Left renal pelvis (tissue), 4 donors: ENCODE data around the gene RHOBTB3. TPM values are rescaled to one million over a fixed set of nuclear protein-coding genes. Genes with fewer than 3 reads are reported as not detected.
"Not testable (repeated sequence)": the region's sequence is repeated elsewhere in the genome, so short reads cannot be mapped to it uniquely, and the experiment has no call there.

Source experiments
- DNase-seq, 4 donors: peaks; one replicate each; pipeline ENCODE4 v3.0.0-alpha.2; 2013; ENCODE audit warnings: low read depth in 4 of 4, low spot score in 3 of 4
- polyA plus RNA-seq, 4 donors: library from polyadenylated mRNA; unstranded; fragments of 120-200 nt; gene quantifications; one replicate each; pipeline ENCODE4 v1.2.1, GENCODE V29; 2013; ENCODE audit not compliant: insufficient read length in 4 of 4

RHOBTB3 gene
- polyA plus RNA-seq, 4 donors: 62.0 to 88.7 (median 81.6) TPM

DNA sequence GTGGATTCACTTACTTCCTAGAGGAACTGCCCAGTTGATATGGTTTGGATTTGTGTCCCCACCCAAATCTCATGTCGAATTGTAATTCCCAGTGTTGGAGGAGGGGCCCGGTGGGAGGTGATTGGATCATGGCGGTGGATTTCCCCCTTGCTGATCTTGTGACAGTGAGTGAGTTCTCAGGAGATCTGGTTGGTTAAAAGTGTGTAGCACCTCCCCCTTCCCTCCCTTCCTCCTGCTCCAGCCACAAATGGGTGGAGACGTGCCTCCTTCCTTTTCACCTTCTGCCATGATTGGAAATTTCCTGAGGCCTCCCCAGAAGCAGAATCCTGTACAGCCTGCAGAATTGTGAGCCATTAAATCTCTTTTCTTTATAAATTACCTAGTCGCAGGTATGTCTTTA lies 17.9 kb upstream of the RHOBTB3 start:
- not testable (repeated sequence) for DNase-seq

DNA sequence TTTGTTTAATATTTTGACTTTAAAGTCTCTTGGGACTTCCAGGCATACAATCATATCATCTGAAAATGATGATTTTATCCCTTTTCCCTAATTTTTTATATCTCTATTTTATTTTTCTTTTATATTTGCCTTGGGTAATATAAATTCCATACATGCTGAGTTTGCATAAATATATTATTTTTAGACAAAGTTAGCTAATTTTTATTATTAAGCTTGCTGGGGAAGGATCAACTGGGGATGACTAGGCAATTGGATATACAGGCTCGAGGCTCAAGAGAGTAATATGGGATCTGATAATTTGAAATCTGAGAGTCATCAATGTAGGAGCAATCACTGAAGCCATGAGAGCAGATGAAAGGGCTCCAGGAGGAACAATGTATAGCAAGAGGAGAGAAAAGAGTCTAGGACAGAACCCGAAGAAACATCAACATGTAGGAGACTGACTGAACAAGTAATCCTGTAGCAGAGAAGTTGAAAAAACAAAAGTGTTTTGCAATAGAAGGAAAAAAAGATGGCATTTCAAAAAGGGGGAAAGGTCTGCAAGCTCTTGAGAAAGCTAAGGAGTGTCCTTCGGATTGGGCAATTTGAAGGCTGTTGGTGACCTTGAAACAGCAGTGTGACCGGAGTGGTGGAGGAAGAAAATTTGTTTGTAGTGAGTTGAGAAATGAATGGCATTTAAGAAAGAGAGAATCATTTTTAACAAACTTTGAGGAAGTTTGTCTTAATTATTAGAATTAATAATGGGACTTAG lies 17.0 kb upstream of the RHOBTB3 start:
- no peak for DNase-seq

DNA sequence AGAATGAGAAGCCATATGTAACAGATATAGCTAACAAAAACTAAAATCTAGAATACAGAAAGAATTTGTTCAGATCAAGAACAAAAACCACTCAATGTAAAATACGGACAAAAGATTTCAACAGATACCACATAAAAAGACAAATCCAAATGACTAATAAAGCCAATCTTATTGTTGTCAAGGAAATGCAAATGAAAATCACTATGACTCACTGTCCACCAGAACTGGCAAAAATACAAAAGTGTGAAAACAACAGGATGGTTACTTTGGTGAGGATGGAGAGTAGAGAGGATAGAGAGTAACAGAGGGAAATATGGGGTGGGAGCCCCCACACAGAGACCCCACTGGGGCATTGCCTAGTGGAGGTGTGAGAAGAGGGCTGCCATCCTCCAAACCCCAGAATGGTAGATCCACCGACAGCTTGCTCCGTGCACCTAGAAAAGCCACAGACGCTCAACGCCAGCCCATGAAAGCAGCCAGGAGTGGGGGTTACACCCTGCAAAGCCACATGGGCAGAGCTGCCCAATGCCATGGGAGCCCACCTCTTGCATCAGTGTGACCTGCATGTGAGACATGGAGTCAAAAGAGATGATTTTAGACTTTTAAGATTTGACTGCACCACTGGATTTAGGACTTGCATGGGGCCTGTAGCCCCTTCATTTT lies 15.2 kb upstream of the RHOBTB3 start:
- no peak for DNase-seq

DNA sequence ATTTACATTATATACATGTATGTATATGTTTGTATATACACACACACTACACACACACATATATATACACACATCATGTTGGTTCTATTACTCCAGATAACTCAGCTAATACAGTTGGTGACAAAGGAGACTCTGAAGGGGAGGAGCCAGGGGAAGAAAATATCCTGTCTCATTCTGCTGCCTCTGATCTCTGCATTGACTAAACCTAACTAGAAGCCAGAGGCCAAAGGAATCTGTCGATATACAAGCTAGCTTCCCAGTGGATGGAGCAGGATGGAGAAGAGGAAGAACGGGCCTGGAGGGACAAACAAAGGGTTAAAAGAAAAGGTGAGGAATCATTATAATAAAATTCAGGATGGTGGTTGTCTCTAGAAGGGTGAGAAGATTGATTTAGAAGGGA lies 13.7 kb upstream of the RHOBTB3 start:
- DNase-seq: no peak

DNA sequence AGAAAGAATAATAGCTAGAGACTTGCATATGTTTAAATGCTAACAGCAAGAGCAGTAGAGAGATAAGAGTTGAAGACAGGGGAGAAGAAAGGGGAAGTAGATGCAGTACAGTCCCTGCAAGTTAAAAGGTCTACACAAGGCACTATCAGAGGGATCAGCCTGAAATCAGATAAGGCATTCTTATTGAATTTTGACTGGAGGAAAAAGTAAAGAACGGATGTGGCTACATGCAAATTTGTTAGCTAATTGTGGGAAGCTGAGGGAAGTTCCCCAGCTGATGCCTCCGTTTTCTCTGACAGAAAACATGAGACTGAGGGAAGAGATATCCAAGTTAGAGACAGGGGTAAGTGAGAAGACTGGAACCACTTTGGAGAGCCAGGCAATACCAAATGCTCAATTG lies 12.9 kb upstream of the RHOBTB3 start:
- no peak for DNase-seq

DNA sequence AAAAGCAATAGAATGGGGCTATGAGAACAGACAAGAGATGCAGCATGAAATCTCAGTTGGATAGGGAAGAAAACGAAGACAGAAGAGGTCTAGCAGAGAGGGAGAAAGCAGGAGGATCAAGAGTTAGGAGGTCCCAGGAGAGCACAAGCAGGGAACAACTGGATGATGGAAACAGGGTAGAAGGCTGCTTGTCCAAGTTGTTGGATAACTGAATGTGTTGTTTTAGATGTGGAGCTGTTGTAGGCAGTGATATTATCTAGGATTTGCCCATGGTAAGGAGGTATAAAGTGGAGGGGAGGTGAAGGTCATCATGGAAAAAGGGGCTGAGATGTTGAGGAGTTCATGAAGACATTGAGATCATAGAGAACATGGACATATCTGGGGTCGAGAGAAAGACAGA lies 12.4 kb upstream of the RHOBTB3 start:
- no peak for DNase-seq

DNA sequence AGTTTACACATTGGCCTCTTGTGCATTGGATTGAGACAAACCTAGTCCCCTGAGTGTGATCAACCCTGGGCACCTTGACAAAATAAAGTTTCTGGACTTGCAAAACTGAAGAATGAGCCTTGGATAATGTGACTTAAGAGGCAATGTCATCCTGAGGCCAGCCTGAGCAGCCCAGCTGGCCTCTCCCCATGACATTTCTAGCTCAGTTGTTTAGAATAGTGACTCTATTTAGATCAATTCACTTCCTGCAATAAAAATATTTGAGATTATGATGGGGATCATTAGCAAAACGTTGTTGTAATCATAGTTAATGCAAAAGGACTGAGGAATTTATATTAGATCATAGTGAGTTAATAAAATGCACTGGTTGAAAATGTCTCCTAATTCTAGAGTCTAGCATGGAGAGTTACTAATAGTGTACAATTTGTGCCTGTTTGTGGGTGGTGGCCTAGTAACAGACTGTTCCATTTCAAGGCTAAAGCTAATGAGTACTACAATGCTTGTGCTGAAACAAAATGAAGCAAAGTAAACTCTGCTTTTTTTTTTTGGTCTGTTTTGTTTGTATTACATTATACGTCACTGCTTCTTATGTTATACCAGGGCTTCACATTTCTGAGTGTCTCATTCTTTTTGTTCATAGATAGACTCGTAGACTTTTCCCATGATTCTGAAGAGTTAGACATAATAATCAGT lies 10.9 kb upstream of the RHOBTB3 start:
- no peak for DNase-seq

DNA sequence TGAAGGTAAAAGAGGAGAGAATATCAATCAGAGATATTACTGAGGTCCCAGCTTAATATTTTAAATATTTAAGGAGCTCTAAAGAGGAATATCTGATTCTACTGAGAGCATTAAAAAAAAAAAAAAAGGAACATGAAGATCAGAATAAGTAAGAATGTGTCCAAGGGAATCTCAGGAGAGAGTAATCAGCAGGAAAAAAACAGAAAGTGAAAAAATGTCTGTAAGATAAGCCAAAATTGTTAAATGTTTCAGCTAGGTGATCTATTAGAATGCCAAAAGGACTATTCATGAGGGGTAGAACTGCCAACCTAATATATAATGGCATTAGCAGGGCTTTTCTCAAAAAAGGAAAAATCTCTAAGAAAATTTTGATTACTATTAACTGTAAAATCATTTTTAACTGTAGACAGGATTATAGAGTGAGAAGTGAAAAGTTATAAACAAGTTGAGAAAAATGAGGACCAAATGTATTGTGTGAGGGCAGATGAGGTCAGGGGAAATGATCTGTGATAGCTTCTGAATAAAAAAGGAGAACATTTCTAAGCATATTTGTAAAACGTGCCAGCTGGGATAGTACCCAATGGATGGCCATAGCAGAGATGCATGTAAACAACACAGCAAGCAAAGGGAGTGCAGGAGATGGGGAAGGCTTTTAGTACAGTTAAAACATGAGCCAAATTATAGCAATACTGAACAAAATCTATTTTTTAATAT lies 9.4 kb upstream of the RHOBTB3 start:
- DNase-seq: no peak

DNA sequence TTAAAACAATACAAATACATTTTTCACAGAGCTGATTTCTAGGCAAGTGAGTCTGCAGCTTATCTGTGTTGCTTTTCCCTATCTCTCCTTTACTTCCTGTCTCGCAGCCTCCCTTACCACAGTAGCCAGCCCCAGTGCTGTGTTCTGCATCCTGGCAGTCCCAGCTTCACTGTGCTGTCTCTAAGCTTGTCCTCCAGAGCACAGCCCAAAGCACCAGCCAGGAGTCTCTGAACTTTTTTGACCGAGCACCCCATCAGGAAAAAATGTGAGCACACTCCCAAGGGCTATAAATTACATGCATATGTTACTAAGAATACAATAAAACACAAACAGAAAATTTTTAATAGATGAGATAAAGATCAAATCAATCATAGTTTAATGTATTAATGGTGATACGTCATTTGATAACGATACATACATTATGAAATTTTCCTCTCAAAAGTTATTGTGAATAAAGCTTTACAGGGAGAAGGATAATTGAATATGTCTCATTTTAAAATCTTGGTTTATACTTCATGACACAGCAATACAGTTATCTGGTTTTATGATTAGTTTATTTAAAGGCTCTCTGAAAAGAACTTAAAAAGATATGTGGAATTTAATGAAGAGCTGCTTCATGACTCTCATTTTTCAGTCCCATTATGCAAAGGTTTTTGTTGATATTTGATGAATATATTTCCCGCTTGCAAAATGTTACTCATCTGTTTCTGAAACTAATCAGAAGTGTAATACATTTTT lies 7.3 kb upstream of the RHOBTB3 start:
- DNase-seq: no peak

DNA sequence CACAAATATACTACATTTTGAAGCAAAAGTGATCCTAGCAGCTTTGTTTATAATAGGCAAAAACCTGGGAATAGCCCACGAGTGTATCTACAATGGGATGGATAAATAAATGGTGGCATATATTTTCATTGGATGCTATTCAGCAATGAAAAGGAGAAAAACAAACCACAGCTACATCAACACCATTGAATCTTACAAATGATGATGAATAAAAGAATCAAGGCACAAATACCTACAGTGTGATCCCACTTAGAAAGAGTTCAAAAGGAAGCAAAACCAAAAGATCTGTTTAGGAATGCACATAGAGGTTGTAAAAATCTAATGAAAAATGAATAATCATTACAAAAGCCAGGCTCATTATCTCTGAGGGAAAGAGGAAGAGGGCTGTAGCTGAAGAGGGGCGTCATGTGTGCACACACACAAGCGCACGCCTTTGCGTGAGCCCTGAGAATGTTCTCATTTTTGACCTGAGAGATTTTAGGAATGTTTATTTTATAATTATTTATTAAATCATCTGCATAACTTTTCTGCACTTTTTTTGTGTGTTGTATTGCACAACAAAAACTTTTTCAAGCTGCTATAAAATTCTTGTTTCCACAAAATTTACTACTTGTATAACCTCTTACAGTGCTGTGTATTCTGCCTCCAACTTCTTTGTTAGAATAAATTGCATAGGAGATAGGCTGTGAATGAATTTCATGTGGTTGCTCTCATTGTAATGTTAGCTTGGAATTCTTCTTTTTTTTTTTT lies 5.9 kb upstream of the RHOBTB3 start:
- no peak for DNase-seq

DNA sequence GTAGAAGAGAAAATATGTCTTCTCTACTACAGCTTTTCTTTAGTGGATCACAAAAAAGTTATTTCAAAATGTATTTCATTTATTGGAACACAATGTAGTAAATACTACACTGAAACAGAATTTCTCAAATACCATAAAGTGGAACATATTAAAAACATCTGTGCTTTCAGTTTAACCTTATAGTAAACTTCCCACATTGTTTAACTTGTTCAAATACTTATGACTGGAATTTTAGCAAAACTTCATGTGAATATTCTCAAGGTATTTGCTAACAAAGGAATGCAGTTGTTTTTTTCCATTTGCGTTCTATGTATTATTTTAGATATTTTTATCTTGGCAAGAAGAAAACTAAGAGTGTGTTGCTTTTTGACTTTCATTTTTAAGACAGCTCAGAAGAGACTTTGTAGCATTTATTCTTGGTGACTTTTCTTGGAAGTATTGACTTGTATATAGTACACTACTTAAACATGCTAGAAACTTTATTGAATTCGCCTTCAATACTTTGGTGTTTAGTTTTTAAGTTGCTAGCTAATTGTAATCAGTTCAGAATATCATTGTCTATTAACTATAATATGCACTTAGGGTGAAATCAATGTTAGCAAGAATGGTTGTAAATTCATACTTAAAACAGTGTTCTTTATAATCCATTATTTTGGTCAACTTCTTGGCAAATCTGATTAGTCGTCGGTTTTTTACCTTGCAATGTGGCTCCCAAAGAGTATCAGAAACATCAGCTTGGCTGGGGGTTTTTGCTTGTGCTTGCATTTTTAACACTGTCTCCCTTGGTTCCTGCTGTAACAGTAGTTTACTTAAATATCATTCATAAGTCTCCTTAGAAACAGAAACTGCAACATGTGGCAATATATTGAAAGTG lies 5.0 kb upstream of the RHOBTB3 start:
- DNase-seq: no peak

DNA sequence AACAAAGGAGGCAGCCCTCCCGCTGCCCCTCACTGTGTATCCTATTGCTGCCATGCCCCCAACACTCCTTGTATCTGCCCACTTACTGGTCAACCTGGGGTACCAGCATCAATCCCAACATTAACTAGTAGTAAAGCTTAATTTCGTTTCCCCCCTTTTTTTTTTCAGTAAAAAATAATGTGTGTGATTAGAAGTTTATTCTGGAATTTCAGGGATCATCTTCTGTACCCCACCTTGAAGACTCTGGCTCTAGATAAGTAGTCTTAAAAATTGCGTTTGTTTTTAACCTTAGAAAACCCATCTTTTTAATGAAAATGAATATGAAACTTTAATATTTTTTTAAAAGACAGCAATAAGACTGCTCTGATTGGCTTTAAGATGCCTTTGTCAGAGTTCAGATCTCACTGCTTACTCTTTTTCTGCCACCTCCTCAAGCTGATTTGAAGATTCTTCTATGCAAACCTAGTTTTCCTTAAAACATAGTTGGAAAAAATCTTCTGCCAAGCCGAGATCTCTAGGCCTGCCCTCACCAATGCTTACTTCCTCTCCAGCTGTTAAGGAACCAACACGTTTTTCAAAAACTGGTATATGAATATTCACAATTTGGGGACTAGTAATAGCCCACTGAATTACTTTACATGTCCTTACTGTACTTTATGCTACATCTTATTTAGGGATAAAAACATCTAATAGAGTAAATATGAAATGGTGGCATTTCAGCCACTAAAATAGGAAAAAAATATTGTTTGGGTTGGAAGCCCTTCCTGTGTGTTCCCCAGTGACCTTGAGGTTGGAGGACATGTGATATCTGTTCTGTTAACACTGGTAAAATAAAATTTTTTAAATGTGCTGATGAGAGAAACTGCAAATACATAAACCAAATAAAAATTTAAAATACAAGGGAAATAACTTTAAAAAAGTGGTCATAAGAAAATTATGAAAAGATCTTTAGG lies 4.0 kb upstream of the RHOBTB3 start:
- DNase-seq: no peak

DNA sequence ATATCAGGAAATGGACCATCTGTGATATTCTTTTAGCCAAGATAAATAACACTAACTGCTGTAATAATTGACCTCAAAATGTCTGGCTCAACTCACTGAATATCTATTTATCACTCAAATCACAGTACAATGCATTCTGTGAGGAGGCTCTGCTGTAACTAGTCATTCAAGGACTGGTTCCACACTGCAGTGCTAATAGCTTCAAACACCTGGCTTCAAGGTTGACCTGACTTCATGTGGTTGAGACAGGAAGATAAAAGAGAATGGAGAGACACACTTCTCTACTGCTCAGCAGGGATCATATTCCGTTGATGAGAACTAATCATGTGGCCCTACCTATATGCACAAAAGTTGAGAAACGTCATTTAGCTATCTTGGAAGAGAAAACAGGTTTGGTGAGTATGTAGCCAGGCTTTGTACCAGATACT lies 3.4 kb upstream of the RHOBTB3 start:
- no peak for DNase-seq

DNA sequence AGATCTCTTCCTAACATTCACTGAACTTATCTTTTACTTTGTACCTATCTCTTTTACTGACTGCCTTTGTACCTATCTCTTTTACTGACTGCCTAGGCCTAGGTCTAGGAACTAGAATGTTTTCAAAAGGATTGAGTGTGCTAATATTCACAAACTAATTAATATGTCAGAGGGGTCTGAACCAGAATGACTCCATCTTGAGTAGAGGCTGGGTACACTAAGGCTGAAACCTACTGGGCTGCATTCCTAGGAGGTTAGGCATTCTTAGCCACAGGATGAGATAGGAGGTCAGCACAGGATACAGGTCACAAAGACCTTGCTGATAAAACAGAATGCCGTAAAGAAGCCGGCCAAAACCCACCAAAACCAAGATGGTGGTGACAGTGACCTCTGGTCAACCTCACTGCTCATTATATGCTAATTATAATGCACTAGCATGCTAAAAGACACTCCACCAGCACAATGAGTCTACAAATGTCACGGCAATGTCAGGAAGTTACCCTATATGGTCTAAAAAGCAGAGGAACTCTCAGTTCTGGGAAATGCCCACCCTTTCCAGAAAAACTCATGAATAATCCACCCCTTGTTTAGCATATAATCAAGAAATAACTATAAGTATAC lies 2.5 kb upstream of the RHOBTB3 start:
- DNase-seq: no peak

DNA sequence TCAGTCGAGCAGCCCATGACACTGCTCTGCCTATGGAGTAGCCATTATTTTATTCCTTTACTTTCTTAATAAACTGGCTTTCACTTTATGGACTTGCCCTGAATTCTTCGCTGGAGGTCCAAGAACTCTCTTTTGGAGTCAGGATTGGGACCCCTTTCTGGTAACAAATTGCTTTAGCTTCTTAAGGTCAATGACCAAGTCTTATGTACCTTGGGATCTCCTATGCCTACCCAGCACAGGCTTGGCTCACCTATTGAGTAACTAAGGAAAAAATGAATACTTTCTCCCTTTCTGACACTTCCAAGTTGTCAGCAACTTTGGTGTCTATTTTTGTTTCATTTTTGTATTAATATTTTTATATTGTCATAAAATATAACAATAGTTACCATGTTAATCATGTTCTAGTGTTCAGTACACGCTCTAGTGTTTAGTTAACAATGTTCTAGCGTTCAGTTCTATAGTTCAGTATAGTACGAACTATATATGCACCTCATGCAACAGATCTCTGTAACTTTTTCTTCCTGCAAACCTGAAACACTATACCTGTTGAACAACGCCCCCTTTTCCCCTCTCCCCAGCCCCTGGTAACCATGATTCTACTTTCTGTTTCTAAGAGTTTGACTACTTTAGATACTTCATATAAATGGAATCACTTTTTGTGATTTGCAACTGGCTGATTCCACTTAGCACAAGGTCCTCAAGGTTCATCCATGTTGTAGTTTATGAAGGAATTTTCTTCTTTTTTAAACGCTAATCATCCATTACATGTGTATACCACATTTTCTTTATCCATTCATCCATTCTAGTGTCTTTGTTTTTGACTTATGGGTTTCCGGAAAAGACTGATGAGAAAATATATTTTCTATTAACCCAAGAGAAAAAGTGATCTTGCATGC lies 1.8 kb upstream of the RHOBTB3 start:
- DNase-seq: no peak

DNA sequence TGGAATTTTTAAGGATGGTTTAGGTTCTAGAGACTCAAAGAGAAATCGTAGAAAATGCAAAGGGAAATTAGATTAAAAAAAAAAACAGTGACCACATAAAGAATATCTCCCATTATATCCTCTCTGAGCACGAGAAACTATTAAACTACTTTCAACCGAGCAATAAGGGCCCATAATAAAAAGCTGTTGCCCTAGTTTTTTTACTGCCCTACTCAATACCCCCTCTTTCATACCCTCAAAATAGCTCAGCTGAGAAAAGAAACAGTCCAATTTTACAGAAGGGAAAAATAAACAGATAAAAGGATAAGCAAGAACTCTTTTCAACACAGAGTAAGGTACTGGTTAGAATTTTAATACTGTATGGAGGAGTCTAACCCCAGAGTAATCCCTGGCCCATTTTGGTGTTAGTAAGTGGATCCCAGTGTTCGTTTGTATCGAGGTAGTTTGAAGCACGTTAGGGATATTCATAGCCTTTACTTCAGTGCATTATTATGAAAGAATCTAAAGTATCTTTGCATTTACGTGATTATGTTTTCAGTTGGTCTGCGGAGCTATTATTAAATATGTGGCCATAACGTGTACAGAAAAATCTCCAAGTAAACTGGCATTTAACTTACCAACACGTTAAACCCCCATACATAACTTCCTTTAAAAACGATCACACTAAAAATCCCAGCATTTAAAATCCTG lies 980 bp upstream of the RHOBTB3 start:
- no peak for DNase-seq
